NT2/D1 (cell line): ENCODE results near the gene CELA3B.
"Not testable (repeated sequence)": the region's sequence is repeated elsewhere in the genome, so short reads cannot be mapped to it uniquely, and the experiment has no call there.

Experiments used
- DNase-seq: peaks from one replicate; pipeline ENCODE4 v3.0.0-alpha.2; 2011; ENCODE audit warnings: low read depth, low spot score
- H3K27me3 ChIP-seq: 2 replicates; pipeline ENCODE4 v1.6.0; 2011; ENCODE audit warnings: mild to moderate bottlenecking; ENCODE audit not compliant: insufficient read length, insufficient read depth
- H3K36me3 ChIP-seq: 2 replicates; pipeline ENCODE4 v1.6.1; 2011; ENCODE audit warnings: mild to moderate bottlenecking, low read length, mixed read lengths; ENCODE audit not compliant: insufficient read depth, insufficient read length
- H3K4me1 ChIP-seq: 2 replicates; pipeline ENCODE4 v1.5.1; 2011; ENCODE audit not compliant: insufficient read depth, insufficient read length
- H3K4me3 ChIP-seq: 2 replicates; pipeline ENCODE4 v1.5.1; 2011; ENCODE audit warnings: low read depth; ENCODE audit not compliant: insufficient read length
- H3K9ac ChIP-seq: 2 replicates; pipeline ENCODE4 v1.6.0; 2011; ENCODE audit warnings: low read depth; ENCODE audit not compliant: insufficient read length
- H3K9me3 ChIP-seq: 2 replicates; pipeline ENCODE4 v1.5.1; 2011; ENCODE audit warnings: mild to moderate bottlenecking, low read length; ENCODE audit not compliant: insufficient read depth
- SUZ12 ChIP-seq: IDR thresholded peaks from 2 replicates; pipeline ENCODE4 v1.6.1; 2011; ENCODE audit not compliant: insufficient read length, insufficient read depth; ENCODE audit errors: extremely low read depth
- YY1 ChIP-seq: IDR thresholded peaks from 2 replicates; pipeline ENCODE4 v1.6.1; 2011; ENCODE audit not compliant: insufficient read length, insufficient read depth
- ZNF274 ChIP-seq: IDR thresholded peaks from 2 replicates; pipeline ENCODE4 v1.6.1; 2011; ENCODE audit warnings: mild to moderate bottlenecking, low read depth, low read length

Gene CELA3B

GRCh38 chr1:21938732-21939538 lies 37.9 kb upstream of the CELA3B start:
- DNase-seq: no peak
- no peak overlapping the region for H3K9ac ChIP-seq
- TF ChIP-seq SUZ12 (no peak), YY1 (no peak), ZNF274 (no peak)
- H3K36me3 ChIP-seq: peaks cover 9% of the 10 kb centered on the region
- H3K4me1 ChIP-seq: peaks cover 10% of the 10 kb centered on the region
- H3K27me3 ChIP-seq: no peaks in the 10 kb centered on the region
- H3K9me3 ChIP-seq: no peaks in the 10 kb centered on the region
- no peak overlapping the region for H3K4me3 ChIP-seq

- Histone ChIP-seq H3K9me3 (no peaks in the 10 kb centered on the region), H3K36me3 (peaks cover 9% of the 10 kb centered on the region), H3K4me3 (no peak overlapping the region), H3K27me3 (no peaks in the 10 kb centered on the region), H3K9ac (no peak overlapping the region), H3K4me1 (peaks cover 6% of the 10 kb centered on the region)
- no peak for DNase-seq
- no peak for TF ChIP-seq ZNF274
- TF ChIP-seq YY1: no peak
- TF ChIP-seq SUZ12: no peak
These were observed 37.0 kb upstream of the CELA3B start for GRCh38 chr1:21939650-21940374.

GRCh38 chr1:21940492-21940891 lies 36.3 kb upstream of the CELA3B start:
- DNase-seq: no peak
- Histone ChIP-seq H3K4me1 (peaks cover 2% of the 10 kb centered on the region), H3K27me3 (no peaks in the 10 kb centered on the region), H3K9ac (no peak overlapping the region), H3K4me3 (no peak overlapping the region), H3K36me3 (peaks cover 5% of the 10 kb centered on the region), H3K9me3 (no peaks in the 10 kb centered on the region)
- TF ChIP-seq SUZ12: no peak
- TF ChIP-seq YY1: no peak
- no peak for TF ChIP-seq ZNF274

- no peaks in the 10 kb centered on the region for H3K9me3 ChIP-seq
- no peaks in the 10 kb centered on the region for H3K4me1 ChIP-seq
- TF ChIP-seq ZNF274: no peak
- no peak for TF ChIP-seq SUZ12
- no peak for TF ChIP-seq YY1
- H3K4me3 ChIP-seq: no peak overlapping the region
- no peak overlapping the region for H3K9ac ChIP-seq
- no peaks in the 10 kb centered on the region for H3K27me3 ChIP-seq
- DNase-seq: no peak
- peaks cover 1% of the 10 kb centered on the region for H3K36me3 ChIP-seq
These were observed 35.5 kb upstream of the CELA3B start for GRCh38 chr1:21941370-21941769.

GRCh38 chr1:21942464-21942863 lies 34.4 kb upstream of the CELA3B start:
- DNase-seq: no peak
- no peak for TF ChIP-seq SUZ12
- no peak for TF ChIP-seq ZNF274
- TF ChIP-seq YY1: no peak

GRCh38 chr1:21942959-21943640 lies 33.7 kb upstream of the CELA3B start:
- not testable (repeated sequence) for H3K9me3 ChIP-seq, H3K27me3 ChIP-seq, H3K9ac ChIP-seq, DNase-seq, H3K4me3 ChIP-seq, H3K36me3 ChIP-seq, H3K4me1 ChIP-seq

More at GRCh38 chr1:21942464-21942863, 34.4 kb upstream of the CELA3B start:
- no peak overlapping the region for H3K9ac ChIP-seq
- no peaks in the 10 kb centered on the region for H3K27me3 ChIP-seq
- no peak overlapping the region for H3K4me3 ChIP-seq
- no peaks in the 10 kb centered on the region for H3K9me3 ChIP-seq
- no peaks in the 10 kb centered on the region for H3K36me3 ChIP-seq
- H3K4me1 ChIP-seq: peaks cover 3% of the 10 kb centered on the region

GRCh38 chr1:21944733-21945073 lies 32.1 kb upstream of the CELA3B start:
- Histone ChIP-seq H3K4me3 (no peak overlapping the region), H3K9me3 (no peaks in the 10 kb centered on the region), H3K4me1 (peaks cover 3% of the 10 kb centered on the region), H3K27me3 (no peaks in the 10 kb centered on the region), H3K9ac (peak overlapping the region; percentile 54), H3K36me3 (no peaks in the 10 kb centered on the region)
- TF ChIP-seq SUZ12 (no peak), YY1 (no peak), ZNF274 (no peak)
- no peak for DNase-seq
